ENCODE data around the gene EML3. TPM values are rescaled to one million over a fixed set of nuclear protein-coding genes. Genes with fewer than 3 reads are reported as not detected.
"Not testable (repeated sequence)": the region's sequence is repeated elsewhere in the genome, so short reads cannot be mapped to it uniquely, and the experiment has no call there.

The EML3 gene
- total and polyA plus RNA-seq, 2 donors from 2014 or later: 35.0 to 83.3 TPM

GRCh38 chr11:62560566-62561103, 51.9 kb downstream of the EML3 start:
- H3K27me3 ChIP-seq (ENCODE audit: control insufficient read depth, insufficient read depth, low read length): no peaks in the 10 kb centered on the region
- FAIRE-seq (no peak), DNase-seq (peak; percentile 80 to 89 (median 83))
- H3K27ac ChIP-seq (ENCODE audit: low read depth in 2 of 2, low read length in 2 of 2): peak overlapping the region in 1 of 2 donors; percentile 53
- H3K4me1 ChIP-seq (ENCODE audit: control insufficient read depth in 2 of 3, insufficient read depth in 2 of 3, low read depth in 1 of 3, low read length in 3 of 3): peaks cover 0 to 20% (median 13%) of the 10 kb centered on the region in 3 donors
- TF ChIP-seq, protein P1, sequence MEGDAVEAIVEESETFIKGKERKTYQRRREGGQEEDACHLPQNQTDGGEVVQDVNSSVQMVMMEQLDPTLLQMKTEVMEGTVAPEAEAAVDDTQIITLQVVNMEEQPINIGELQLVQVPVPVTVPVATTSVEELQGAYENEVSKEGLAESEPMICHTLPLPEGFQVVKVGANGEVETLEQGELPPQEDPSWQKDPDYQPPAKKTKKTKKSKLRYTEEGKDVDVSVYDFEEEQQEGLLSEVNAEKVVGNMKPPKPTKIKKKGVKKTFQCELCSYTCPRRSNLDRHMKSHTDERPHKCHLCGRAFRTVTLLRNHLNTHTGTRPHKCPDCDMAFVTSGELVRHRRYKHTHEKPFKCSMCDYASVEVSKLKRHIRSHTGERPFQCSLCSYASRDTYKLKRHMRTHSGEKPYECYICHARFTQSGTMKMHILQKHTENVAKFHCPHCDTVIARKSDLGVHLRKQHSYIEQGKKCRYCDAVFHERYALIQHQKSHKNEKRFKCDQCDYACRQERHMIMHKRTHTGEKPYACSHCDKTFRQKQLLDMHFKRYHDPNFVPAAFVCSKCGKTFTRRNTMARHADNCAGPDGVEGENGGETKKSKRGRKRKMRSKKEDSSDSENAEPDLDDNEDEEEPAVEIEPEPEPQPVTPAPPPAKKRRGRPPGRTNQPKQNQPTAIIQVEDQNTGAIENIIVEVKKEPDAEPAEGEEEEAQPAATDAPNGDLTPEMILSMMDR (IDR thresholded peaks at IDR 0.05; ENCODE audit: borderline replicate concordance, extremely low read depth, insufficient read depth): peak; percentile 81
- peak overlapping the region in 1 of 3 donors; percentile 12 for H3K9ac ChIP-seq (ENCODE audit: low read length in 3 of 3)
- intact Hi-C loops (cut with DNase I): no loop called here
- H3K4me3 ChIP-seq (ENCODE audit: low read length in 3 of 3): no peak overlapping the region
- no peaks in the 10 kb centered on the region for H3K9me3 ChIP-seq (ENCODE audit: control insufficient read depth in 2 of 3, insufficient read depth in 1 of 3, low read length in 3 of 3)
- peaks cover 6 to 44% (median 22%) of the 10 kb centered on the region in 3 donors for H3K36me3 ChIP-seq (ENCODE audit: control insufficient read depth in 2 of 3, insufficient read depth in 3 of 3, low read length in 3 of 3)

GRCh38 chr11:62559626-62560025, 52.9 kb downstream of the EML3 start:
- H3K4me3 ChIP-seq (ENCODE audit: low read length in 3 of 3); H3K27me3 ChIP-seq (ENCODE audit: control insufficient read depth, insufficient read depth, low read length); H3K9me3 ChIP-seq (ENCODE audit: control insufficient read depth in 2 of 3, insufficient read depth in 1 of 3, low read length in 3 of 3); FAIRE-seq; intact Hi-C loops (cut with DNase I); H3K27ac ChIP-seq (ENCODE audit: low read depth in 2 of 2, low read length in 2 of 2): not testable (repeated sequence)
- Histone ChIP-seq H3K36me3 (ENCODE audit: control insufficient read depth in 2 of 3, insufficient read depth in 3 of 3, low read length in 3 of 3) (peaks cover 6 to 44% (median 18%) of the 10 kb centered on the region in 3 donors), H3K4me1 (ENCODE audit: control insufficient read depth in 2 of 3, insufficient read depth in 2 of 3, low read depth in 1 of 3, low read length in 3 of 3) (peaks cover 0 to 26% (median 22%) of the 10 kb centered on the region in 3 donors), H3K9ac (ENCODE audit: low read length in 3 of 3) (peak overlapping the region in 1 of 3 donors; percentile 15)
- DNase-seq: peak in 1 of 5 donors; percentile 26

DNA sequence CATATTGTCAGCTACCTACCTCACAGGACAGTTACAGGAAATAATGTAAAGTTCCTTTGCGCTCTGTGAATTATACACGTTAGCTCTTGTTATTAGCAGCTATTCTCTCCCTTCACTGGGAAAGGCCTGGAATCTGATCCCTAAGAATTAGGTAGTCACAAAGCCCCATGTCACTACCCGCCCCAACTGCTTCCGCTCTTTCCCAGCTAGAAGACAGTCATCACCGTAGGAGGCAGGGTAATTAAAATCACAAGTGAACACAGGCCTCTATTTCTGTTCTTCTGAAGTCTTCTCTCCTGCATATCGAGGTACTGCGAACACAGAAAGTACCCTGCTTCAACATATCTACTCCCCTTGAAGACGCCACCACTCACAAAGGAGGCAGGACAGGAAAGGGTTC, 53.4 kb downstream of the EML3 start:
- no peak for FAIRE-seq
- Histone ChIP-seq H3K4me3 (ENCODE audit: low read length in 3 of 3) (no peak overlapping the region), H3K27ac (ENCODE audit: low read depth in 2 of 2, low read length in 2 of 2) (no peak overlapping the region), H3K9me3 (ENCODE audit: control insufficient read depth in 2 of 3, insufficient read depth in 1 of 3, low read length in 3 of 3) (no peaks in the 10 kb centered on the region), H3K9ac (ENCODE audit: low read length in 3 of 3) (no peak overlapping the region), H3K27me3 (ENCODE audit: control insufficient read depth, insufficient read depth, low read length) (no peaks in the 10 kb centered on the region), H3K36me3 (ENCODE audit: control insufficient read depth in 2 of 3, insufficient read depth in 3 of 3, low read length in 3 of 3) (peaks cover 6 to 44% (median 18%) of the 10 kb centered on the region in 3 donors), H3K4me1 (ENCODE audit: control insufficient read depth in 2 of 3, insufficient read depth in 2 of 3, low read depth in 1 of 3, low read length in 3 of 3) (peaks cover 0 to 30% (median 27%) of the 10 kb centered on the region in 3 donors)
- DNase-seq: no peak
- intact Hi-C loops (cut with DNase I): no loop called here
- TF ChIP-seq, protein P1 (IDR thresholded peaks at IDR 0.05; ENCODE audit: borderline replicate concordance, extremely low read depth, insufficient read depth): no peak

GRCh38 chr11:62558669-62559068, 53.9 kb downstream of the EML3 start:
- DNase-seq (peak in 1 of 5 donors; percentile 65), FAIRE-seq (no peak)
- peaks cover 6 to 41% (median 18%) of the 10 kb centered on the region in 3 donors for H3K36me3 ChIP-seq (ENCODE audit: control insufficient read depth in 2 of 3, insufficient read depth in 3 of 3, low read length in 3 of 3)
- TF ChIP-seq, protein P1 (IDR thresholded peaks at IDR 0.05; ENCODE audit: borderline replicate concordance, extremely low read depth, insufficient read depth): no peak
- H3K4me3 ChIP-seq (ENCODE audit: low read length in 3 of 3): no peak overlapping the region
- H3K9me3 ChIP-seq (ENCODE audit: control insufficient read depth in 2 of 3, insufficient read depth in 1 of 3, low read length in 3 of 3): no peaks in the 10 kb centered on the region
- no peak overlapping the region for H3K27ac ChIP-seq (ENCODE audit: low read depth in 2 of 2, low read length in 2 of 2)
- no peaks in the 10 kb centered on the region for H3K27me3 ChIP-seq (ENCODE audit: control insufficient read depth, insufficient read depth, low read length)
- intact Hi-C loops (cut with DNase I): no loop called here
- no peak overlapping the region for H3K9ac ChIP-seq (ENCODE audit: low read length in 3 of 3)
- H3K4me1 ChIP-seq (ENCODE audit: control insufficient read depth in 2 of 3, insufficient read depth in 2 of 3, low read depth in 1 of 3, low read length in 3 of 3): peaks cover 0 to 35% (median 32%) of the 10 kb centered on the region in 3 donors

All from kidney (tissue), 14 donors.